ENCODE data around the gene GNMT.
A peak's percentile ranks its signal among the peaks of the same experiment; 100 is the strongest.

GNMT gene

DNA sequence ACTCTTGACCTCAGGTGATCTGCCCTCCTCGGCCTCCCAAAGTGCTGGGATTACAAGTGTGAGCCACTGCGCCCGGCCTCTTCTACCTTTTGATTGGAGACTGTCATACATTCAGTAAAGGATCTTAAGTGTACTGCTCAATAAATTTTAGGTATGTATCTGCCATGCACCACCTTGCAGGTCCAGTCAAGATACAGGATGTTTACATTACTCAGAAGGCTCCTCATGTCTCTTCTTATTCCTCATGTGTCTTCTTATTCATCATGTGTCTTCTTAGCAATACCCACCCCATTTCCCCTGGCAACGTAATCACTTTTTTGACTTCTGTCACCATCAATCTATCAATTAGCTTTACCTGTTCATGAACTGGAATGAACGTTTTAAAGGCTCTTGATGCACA lies 45.3 kb downstream of the GNMT start:
- Histone ChIP-seq H3K4me3 (ENCODE audit: low read depth, low read length) (no peak overlapping the region), H3K36me3 (replicated peaks) (peaks cover 38% of the 10 kb centered on the region), H3K27ac (no peak overlapping the region), H3K27me3 (replicated peaks) (no peaks in the 10 kb centered on the region)
- TF ChIP-seq CTCF (IDR thresholded peaks at IDR 0.05; ENCODE audit: low read depth, low read length, missing control alignments), result no peak
- in situ Hi-C loops (cut with HindIII; ENCODE audit: low pct_ligation_motif_present, low sequenced_read_pairs), result no loop called here
- no peak for DNase-seq

- Histone ChIP-seq H3K36me3 (replicated peaks) (peaks cover 41% of the 10 kb centered on the region), H3K4me3 (ENCODE audit: low read depth, low read length) (no peak overlapping the region), H3K27ac (no peak overlapping the region), H3K27me3 (replicated peaks) (no peaks in the 10 kb centered on the region)
- no peak for TF ChIP-seq CTCF (IDR thresholded peaks at IDR 0.05; ENCODE audit: low read depth, low read length, missing control alignments)
- no peak for DNase-seq
- in situ Hi-C loops (cut with HindIII; ENCODE audit: low pct_ligation_motif_present, low sequenced_read_pairs), result no loop called here
Observed at GRCh38 chr6:43006251-43006650, 45.7 kb downstream of the GNMT start.

- Histone ChIP-seq H3K4me3 (ENCODE audit: low read depth, low read length) (no peak overlapping the region), H3K27ac (no peak overlapping the region), H3K36me3 (replicated peaks) (peaks cover 50% of the 10 kb centered on the region), H3K27me3 (replicated peaks) (no peaks in the 10 kb centered on the region)
- DNase-seq, result no peak
- in situ Hi-C loops (cut with HindIII; ENCODE audit: low pct_ligation_motif_present, low sequenced_read_pairs), result no loop called here
- no peak for TF ChIP-seq CTCF (IDR thresholded peaks at IDR 0.05; ENCODE audit: low read depth, low read length, missing control alignments)
Observed at GRCh38 chr6:43007126-43007525, 46.6 kb downstream of the GNMT start.

- peak; percentile 72 for TF ChIP-seq CTCF (IDR thresholded peaks at IDR 0.05; ENCODE audit: low read depth, low read length, missing control alignments)
- Histone ChIP-seq H3K36me3 (replicated peaks) (peaks cover 50% of the 10 kb centered on the region), H3K27ac (no peak overlapping the region), H3K4me3 (ENCODE audit: low read depth, low read length) (no peak overlapping the region), H3K27me3 (replicated peaks) (no peaks in the 10 kb centered on the region)
- in situ Hi-C loops (cut with HindIII; ENCODE audit: low pct_ligation_motif_present, low sequenced_read_pairs), result no loop called here
- peak; percentile 34 for DNase-seq
Observed at GRCh38 chr6:43009124-43009523, 48.6 kb downstream of the GNMT start.

DNA sequence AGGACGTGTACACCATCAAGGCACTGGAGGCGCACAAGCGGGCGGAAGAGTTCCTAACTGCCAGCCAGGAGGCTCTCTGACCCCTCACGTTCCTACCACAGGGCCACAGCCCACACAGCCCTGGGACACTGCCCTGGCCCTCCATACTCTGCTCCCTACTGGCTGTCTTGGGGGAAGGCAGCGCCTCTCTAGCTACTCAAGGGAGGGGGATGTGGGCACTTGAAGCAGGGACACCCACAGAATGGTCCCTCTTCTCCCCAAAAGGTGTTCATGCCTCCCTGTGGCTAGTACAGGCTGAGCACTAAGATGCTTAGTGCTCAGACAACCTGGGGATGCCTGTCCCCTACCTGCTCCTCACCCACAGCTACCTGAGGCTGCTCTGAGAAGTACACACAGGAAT lies 50.7 kb downstream of the GNMT start:
- no peak for TF ChIP-seq CTCF (IDR thresholded peaks at IDR 0.05; ENCODE audit: low read depth, low read length, missing control alignments)
- DNase-seq, result no peak
- Histone ChIP-seq H3K27me3 (replicated peaks) (no peaks in the 10 kb centered on the region), H3K27ac (no peak overlapping the region), H3K36me3 (replicated peaks) (peaks cover 50% of the 10 kb centered on the region), H3K4me3 (ENCODE audit: low read depth, low read length) (no peak overlapping the region)
- in situ Hi-C loops (cut with HindIII; ENCODE audit: low pct_ligation_motif_present, low sequenced_read_pairs), result no loop called here

DNA sequence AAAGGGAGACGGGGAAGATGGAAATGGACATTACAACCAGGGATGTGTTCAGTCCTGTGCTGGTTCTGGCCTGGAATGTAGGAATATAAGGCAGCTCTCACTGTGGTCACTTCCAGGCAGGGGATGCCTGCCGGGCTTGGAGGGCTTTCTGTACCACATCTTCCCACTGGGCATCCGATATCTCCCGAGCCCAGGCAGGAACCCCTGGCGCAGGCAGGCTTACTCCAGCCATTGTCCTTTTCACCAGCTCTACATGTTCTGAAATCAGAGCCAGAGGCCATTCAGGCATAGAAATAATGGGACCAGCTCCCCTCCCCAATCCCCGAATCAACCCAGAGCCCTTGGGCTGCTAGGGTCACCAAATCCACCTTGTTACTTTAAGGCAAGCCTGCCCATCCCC lies 51.8 kb downstream of the GNMT start:
- no peak overlapping the region for H3K4me3 ChIP-seq (ENCODE audit: low read depth, low read length)
- H3K27me3 ChIP-seq (replicated peaks), result no peaks in the 10 kb centered on the region
- DNase-seq, result no peak
- TF ChIP-seq CTCF (IDR thresholded peaks at IDR 0.05; ENCODE audit: low read depth, low read length, missing control alignments), result no peak
- no peak overlapping the region for H3K27ac ChIP-seq
- peaks cover 45% of the 10 kb centered on the region for H3K36me3 ChIP-seq (replicated peaks)
- in situ Hi-C loops (cut with HindIII; ENCODE audit: low pct_ligation_motif_present, low sequenced_read_pairs), result no loop called here

All from brain microvascular endothelial cell (primary cell).